HG03064 (cell line): Measurements from ENCODE around the gene MRPL3.

Experiments used
- ATAC-seq: cut with Tn5 transposase; IDR thresholded peaks from one replicate; pipeline ENCODE4 v1.9.1; 2021; ENCODE audit warnings: low read depth; ENCODE audit not compliant: unreplicated experiment

MRPL3 gene

GRCh38 chr3:131502530-131503319, at the start of gene MRPL3:
Gene MRPL3, minus strand, starts transcription at chr3:131502971. Its CDS starts 150 bp downstream, at chr3:131502821.
- ATAC-seq: peak; percentile 96

- ATAC-seq: no peak
Observed at GRCh38 chr3:131551761-131552160, 49.0 kb upstream of the MRPL3 start.

DNA sequence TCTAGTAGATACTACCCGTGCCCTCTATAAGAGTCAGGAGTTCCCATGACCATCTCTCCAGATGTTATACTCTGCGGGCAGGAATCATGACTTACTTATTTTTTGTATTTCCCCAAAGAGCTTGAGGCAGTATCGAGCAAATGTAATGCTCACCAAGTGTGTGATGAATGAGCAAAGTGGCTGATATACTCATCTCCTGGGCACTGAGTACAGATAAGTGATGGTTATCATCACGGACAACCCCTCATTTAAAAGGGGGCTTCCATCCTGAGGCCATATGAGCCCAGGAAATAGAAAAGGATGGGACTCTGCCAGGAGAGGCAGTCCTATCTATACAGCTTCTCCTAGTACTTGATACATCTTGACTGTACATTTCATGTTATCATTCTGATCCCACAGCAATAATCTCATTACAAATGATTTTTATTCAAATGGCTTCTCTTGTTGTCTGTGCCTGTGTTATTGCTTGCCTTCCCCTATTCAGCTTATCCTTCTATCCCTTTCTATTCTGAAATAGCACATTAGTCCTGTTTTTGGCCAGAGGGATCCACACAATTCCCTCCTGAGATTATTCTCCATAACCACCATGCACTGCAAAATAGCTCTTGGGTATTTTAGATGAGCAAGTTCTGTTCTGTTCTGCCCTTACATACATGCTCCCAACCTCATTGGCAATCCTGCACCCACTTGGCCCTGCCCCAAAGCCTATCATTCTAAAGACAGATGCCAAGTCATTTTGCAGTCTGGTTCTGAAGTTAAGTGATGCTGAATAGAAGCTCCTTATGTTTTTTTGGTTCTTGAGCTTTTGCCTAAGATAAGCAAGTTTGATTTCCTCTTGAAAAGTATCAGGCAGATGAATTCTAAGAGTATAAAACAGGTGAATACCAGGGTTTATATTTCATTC, 48.0 kb upstream of the MRPL3 start:
- no peak for ATAC-seq

DNA sequence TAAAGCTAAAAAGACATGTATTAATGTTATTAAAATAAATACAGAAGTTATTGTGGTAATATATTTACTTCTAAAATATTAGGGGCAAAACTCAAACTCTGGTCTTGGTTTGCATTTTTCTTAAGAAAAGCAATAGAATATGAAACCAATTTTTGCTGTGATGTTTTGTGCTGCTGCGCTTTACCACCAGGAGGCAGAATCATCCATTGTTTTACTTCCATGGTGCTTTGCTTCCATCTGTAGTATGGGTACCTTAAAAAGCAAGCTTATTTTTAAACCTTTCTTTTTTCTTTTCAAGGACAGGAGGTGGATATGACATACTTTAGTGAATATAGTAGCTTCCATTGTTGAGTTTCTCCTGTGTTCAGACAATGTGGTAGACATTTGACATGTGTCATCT, 46.6 kb upstream of the MRPL3 start:
- ATAC-seq: no peak

DNA sequence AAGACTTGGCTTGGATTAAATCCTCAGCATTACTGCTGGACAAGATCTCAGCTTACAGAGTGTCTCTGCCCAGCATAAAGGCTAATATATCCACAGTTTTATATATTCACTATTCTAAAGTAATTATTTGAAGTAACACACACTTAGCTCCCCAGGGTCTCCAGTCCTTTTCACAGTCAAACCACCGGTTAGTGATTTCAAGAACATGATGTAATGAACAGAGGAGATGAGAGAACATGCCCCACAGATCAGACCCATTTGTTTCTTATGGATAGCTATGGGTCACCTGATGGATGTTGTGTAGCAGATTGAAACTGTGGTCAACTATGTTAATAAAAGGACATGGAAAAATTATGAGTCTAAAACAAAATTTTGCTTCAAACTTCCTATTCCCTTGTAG, 44.8 kb upstream of the MRPL3 start:
- ATAC-seq: no peak

DNA sequence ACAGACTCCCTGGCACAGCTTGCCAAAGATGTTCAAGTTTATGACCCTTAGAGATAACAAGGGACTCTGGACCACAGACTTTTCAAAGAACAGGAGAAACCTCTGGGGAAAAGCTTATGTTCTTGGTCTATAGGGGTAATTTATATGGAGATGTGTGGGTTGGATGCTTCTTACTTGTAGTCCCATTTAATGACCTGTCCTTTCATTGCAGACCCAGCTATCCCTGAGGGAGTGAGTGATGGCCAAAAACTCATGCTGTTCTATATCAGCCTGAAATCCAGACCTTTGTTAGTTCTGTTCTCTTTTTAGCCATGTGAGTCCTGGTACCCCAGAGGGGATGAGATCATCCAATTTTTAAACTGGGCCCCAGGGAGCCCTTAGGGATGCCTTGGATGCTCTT, 43.7 kb upstream of the MRPL3 start:
- ATAC-seq: no peak

DNA sequence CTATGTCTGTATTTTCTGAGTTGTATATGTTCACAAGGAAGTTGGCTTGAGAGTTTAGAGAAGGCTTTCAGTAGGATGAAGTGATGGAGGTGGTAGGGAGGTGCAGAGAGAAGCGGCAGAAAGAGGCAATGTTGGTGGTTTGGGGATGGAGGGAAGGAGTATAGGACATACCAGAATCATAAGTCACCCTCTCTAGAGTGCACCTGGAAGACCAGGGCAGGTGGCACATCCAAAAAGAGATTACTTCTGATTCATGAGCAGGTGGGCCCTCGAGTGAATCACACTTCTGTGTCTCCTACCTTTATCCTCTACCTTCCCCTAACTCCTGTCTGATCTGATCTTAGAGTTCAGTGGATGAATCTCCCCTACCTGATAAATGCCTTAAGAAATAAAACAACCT, 41.8 kb upstream of the MRPL3 start:
- ATAC-seq: no peak

DNA sequence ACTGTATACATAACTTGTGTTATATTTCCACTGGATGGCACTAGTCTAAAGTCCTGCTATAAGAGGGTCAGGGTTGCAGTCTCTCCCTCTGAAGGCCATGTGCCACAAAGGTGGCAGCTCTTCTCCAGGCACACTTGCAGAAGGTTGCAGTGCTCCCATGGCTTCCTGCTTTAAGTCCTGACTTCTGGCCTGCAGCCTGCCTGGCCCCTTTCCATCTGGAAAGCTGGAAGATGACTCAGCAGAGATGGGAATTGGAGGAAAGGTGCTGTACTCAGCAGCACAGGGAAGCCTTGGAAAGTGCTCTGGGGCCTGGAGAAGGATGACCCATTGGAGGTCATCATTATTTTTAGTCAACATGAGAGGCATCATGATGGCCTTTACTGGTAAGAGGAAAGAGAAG, 40.9 kb upstream of the MRPL3 start:
- no peak for ATAC-seq

DNA sequence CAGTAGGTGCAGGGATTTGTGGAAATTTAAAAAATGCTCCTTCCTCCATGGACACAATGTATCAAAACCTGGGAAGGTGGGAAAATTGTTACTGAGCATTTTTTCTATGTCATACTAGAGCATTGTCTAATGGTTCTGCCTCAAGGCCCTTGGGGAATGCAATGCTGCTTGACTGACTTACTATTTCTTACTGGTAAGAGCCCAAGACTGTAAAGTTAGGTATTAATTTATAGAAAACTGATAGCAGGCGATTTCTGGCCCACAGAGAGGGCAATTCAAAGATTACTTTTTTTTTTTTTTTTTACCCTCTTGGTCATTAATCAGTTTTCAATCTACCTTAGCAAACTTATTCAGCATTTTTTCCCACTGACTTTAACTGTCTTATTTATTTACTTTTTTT, 38.5 kb upstream of the MRPL3 start:
- ATAC-seq: no peak

- no peak for ATAC-seq
Observed at GRCh38 chr3:131540821-131541220, 38.0 kb upstream of the MRPL3 start.

- no peak for ATAC-seq
Observed at GRCh38 chr3:131540143-131540542, 37.4 kb upstream of the MRPL3 start.

DNA sequence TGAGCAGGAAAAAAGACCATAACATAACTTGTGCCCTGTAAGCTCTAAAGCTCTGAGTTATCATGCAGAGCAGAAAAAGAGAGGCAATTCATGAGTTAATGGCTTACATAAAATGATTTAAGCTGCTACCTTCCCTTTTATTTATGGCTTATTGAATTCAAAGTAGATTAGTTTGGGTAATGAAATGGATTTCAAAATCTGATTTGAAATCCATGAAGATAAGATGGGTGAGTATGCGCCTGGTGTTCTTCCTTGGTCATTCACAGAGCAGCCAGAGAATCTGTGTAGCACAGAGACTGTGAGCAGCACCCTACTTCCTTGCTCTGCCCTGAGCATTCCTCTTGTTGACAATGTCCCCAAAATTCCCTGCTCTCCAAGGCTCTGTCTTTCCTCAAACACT, 36.2 kb upstream of the MRPL3 start:
- ATAC-seq: no peak

- ATAC-seq: no peak
Observed at GRCh38 chr3:131537531-131537930, 34.8 kb upstream of the MRPL3 start.

DNA sequence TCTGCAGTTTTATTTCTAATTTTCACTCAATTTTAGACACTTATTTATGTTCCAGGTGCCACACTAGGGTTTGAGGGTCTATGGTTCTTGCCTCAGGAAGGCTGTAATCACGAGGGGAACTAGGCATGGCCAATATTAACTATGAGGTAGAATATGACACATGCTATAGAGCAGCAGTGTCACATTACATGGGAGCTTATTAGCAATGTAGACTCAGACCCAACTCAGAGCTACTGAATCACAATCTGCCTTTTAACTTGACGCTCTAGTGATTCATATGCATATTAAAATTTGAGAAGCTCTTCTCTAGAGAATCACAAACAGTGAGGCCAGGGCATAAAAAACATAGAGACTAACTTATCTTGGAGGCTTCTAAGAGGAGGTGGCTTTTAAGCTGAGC, 32.8 kb upstream of the MRPL3 start:
- no peak for ATAC-seq

DNA sequence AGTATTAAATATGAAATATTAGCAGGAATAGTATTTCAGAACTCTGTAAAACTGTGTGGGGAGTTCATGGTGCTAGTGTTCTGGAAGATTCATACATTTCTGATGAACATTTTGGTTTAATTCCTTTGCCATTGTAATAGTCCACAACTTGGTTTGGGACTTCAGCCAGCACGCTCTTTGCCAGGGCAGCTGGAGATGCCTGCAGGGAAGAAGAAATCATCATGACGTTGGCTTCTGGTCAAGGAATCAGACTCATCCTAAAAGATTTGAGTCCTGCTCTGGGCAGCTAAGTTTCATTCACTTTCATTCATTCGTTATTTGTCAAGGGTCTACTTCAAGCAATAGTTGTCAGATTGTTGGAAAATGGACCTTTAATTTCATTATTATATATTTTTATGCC, 32.4 kb upstream of the MRPL3 start:
- no peak for ATAC-seq

GRCh38 chr3:131532645-131533044, 29.9 kb upstream of the MRPL3 start:
- no peak for ATAC-seq

DNA sequence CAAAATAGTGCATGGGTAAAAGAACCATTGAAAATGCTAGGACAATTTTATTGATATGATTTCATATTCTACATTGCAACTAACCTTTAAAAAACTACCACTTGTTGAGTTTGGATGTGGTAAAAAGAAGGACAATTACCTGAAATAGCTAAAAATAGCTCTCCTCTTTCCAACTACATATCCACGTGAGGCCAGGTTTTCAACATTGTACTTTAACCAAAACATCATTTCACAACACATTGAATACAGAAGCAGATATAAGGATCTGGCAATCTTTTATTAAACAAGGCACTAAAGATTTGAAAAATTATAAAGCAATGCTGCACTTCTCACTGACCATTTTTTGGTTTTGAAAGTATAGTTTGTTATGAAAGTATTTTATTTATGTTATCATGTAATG, 28.1 kb upstream of the MRPL3 start:
- ATAC-seq: no peak

DNA sequence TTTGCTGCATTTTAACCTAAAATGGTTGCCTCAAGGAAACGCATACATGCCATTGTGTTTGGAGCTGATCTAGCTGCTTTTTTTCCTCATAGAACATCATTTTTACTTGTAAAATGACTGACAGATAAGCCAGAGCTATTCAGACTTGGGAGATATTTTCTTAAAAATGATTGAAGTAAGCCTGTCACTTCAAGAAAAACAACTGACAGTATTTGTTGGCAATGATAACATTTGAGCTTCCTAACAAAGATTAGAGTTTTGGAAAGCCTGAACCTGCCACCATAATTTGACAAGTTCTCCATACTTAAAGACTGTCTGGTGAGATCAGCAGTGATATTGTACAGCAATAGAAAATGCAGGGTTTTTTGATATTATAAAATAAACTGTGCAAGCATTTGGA, 27.6 kb upstream of the MRPL3 start:
- ATAC-seq: no peak

DNA sequence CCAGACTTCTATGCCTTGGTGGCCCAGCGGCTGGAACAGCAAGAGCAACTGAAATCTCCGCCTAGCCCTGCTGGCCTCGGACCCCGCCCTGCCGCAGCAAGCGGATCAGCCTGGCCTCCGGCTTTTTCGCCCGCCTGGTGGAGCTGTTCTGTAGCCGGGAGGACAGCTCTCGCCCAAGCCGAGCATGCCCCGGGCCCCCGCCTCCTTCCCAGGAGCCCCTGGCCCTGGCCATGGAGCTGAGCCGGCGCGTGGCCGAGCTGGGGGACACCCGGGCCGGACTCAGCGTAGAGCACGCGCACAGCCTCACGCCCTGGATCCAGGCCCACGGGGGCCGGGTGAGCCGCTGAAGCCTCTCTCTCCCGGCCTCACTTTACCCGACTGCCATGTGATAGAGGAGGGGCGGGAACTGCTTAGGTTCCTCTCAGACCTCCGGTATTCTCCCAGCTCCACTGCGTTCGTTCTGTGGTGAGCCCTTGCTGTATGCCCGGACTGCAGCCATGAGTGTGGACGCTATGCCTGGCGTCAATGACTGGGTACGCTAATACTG, 24.1 kb upstream of the MRPL3 start:
- ATAC-seq: no peak

- no peak for ATAC-seq
Observed at GRCh38 chr3:131518680-131519079, 15.9 kb upstream of the MRPL3 start.

GRCh38 chr3:131505421-131505820, 2.6 kb upstream of the MRPL3 start:
- no peak for ATAC-seq

DNA sequence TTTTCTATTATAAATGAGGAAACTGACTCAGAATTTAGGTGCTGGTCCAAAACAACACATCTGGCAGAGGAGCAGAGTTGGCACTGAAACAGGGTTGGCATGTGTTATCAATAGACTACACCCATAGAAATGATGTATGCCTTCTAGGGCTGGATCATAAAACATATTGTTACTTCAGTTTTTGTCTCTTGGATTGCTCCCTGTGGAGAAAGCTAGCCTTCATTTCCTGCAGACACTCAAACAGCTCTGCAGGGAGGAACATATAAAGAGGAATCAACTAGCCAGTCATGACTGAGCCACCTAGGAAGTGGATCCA, 507 bp upstream of the MRPL3 start:
- no peak for ATAC-seq
